NB4 (cell line): Measurements from ENCODE around the gene WASL.

Source experiments
- MYC ChIP-seq: IDR thresholded peaks from 2 replicates; pipeline ENCODE4 v1.6.1; 2011; ENCODE audit warnings: low read depth, low read length
- POLR2A ChIP-seq: IDR thresholded peaks from 2 replicates; pipeline ENCODE4 v1.6.1; 2011; ENCODE audit warnings: mild to moderate bottlenecking; ENCODE audit not compliant: insufficient read length; ENCODE audit errors: extremely low read depth
- TF ChIP-seq, protein P1 (sequence below): IDR thresholded peaks from one replicate; pipeline ENCODE4 v1.5.1; 2012; ENCODE audit warnings: low read depth, low read length

DNA sequence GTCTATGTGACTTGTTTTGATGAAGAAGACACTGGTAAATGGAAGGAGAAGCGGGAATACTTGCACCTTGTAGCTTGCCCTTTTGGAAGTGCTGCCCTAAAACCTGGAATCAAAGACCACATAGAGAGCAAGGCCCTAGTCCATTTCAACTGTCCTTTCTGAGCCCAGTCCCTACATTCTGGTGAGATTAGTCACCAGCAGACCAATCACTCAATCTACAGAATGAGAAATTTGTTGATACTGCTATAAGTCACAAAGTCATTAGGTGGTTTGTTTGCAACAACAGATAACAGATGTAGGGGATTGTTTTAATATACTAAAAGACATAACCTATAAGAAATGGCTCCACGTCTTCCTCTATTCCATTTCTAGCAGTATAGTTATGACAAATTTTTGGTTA, 33.6 kb downstream of the WASL start:
- TF ChIP-seq, protein P1, sequence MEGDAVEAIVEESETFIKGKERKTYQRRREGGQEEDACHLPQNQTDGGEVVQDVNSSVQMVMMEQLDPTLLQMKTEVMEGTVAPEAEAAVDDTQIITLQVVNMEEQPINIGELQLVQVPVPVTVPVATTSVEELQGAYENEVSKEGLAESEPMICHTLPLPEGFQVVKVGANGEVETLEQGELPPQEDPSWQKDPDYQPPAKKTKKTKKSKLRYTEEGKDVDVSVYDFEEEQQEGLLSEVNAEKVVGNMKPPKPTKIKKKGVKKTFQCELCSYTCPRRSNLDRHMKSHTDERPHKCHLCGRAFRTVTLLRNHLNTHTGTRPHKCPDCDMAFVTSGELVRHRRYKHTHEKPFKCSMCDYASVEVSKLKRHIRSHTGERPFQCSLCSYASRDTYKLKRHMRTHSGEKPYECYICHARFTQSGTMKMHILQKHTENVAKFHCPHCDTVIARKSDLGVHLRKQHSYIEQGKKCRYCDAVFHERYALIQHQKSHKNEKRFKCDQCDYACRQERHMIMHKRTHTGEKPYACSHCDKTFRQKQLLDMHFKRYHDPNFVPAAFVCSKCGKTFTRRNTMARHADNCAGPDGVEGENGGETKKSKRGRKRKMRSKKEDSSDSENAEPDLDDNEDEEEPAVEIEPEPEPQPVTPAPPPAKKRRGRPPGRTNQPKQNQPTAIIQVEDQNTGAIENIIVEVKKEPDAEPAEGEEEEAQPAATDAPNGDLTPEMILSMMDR, result no peak
- TF ChIP-seq MYC (no peak), POLR2A (no peak)
